ENCODE results near the gene GSTM3. TPM values are rescaled to one million over a fixed set of nuclear protein-coding genes. Genes with fewer than 3 reads are reported as not detected.

GSTM3 gene
- total RNA-seq, 6 donors from 2014 or later, result 4.9 to 23.3 (median 11.2) TPM

- 0 to 26% methylated on average over 1 to 4 of the region's 4 CpGs for WGBS, 2 donors
- H3K27me3 ChIP-seq, result no peaks in the 10 kb centered on the region
- TF ChIP-seq POLR2AphosphoS5 (IDR thresholded peaks at IDR 0.05), result peak; percentile 48 to 71
- no peak for TF ChIP-seq EP300 (IDR thresholded peaks at IDR 0.05)
- TF ChIP-seq CTCF (IDR thresholded peaks at IDR 0.05), result peak; percentile 96 to 99 (median 98)
- TF ChIP-seq POLR2A (IDR thresholded peaks at IDR 0.05), result no peak
These were observed 36.1 kb upstream of the GSTM3 start for GRCh38 chr1:109776911-109777310.

GRCh38 chr1:109776206-109776835 lies 35.5 kb upstream of the GSTM3 start:
- H3K4me3 ChIP-seq, result no peak overlapping the region
- DNase-seq, result no peak
- no peaks in the 10 kb centered on the region for H3K27me3 ChIP-seq
- H3K9me3 ChIP-seq, result no peaks in the 10 kb centered on the region
- no peaks in the 10 kb centered on the region for H3K36me3 ChIP-seq
- ATAC-seq (ENCODE audit: low FRiP score in 2 of 2), result no peak
- H3K27ac ChIP-seq, result no peak overlapping the region
- WGBS, 2 donors, result 87 to 88% methylated on average over 5 to 6 of the region's 6 CpGs
- TF ChIP-seq POLR2AphosphoS5 (IDR thresholded peaks at IDR 0.05), result no peak
- no peak for TF ChIP-seq POLR2A (IDR thresholded peaks at IDR 0.05)
- TF ChIP-seq EP300 (IDR thresholded peaks at IDR 0.05), result no peak
- TF ChIP-seq CTCF (IDR thresholded peaks at IDR 0.05), result no peak
- peaks cover 0 to 8% (median 6%) of the 10 kb centered on the region in 4 donors for H3K4me1 ChIP-seq

More at GRCh38 chr1:109776911-109777310, 36.1 kb upstream of the GSTM3 start:
- no peak overlapping the region for H3K4me3 ChIP-seq
- ATAC-seq (ENCODE audit: low FRiP score in 2 of 2) (peak; percentile 91 to 92), DNase-seq (peak in 1 of 2 donors; percentile 80)
- no peak overlapping the region for H3K27ac ChIP-seq
- peaks cover 0 to 8% (median 6%) of the 10 kb centered on the region in 4 donors for H3K4me1 ChIP-seq
- H3K9me3 ChIP-seq, result no peaks in the 10 kb centered on the region
- no peaks in the 10 kb centered on the region for H3K36me3 ChIP-seq

GRCh38 chr1:109775398-109775797 lies 34.6 kb upstream of the GSTM3 start:
- Histone ChIP-seq H3K4me1 (peaks cover 0 to 8% (median 6%) of the 10 kb centered on the region in 4 donors), H3K27me3 (no peaks in the 10 kb centered on the region), H3K27ac (no peak overlapping the region), H3K4me3 (no peak overlapping the region), H3K9me3 (no peaks in the 10 kb centered on the region), H3K36me3 (no peaks in the 10 kb centered on the region)
- DNase-seq (no peak), ATAC-seq (ENCODE audit: low FRiP score in 2 of 2) (no peak)
- 57 to 60% methylated on average over 1 of the region's 1 CpG for WGBS, 2 donors
- TF ChIP-seq CTCF (IDR thresholded peaks at IDR 0.05), result no peak
- TF ChIP-seq POLR2A (IDR thresholded peaks at IDR 0.05), result no peak
- no peak for TF ChIP-seq POLR2AphosphoS5 (IDR thresholded peaks at IDR 0.05)

- Histone ChIP-seq H3K9me3 (no peaks in the 10 kb centered on the region), H3K4me3 (no peak overlapping the region), H3K36me3 (no peaks in the 10 kb centered on the region), H3K27me3 (no peaks in the 10 kb centered on the region), H3K4me1 (peaks cover 0 to 8% (median 6%) of the 10 kb centered on the region in 4 donors), H3K27ac (no peak overlapping the region)
- no peak for DNase-seq
- WGBS, 2 donors, result 15 to 58% methylated on average over 3 to 6 of the region's 6 CpGs
- ATAC-seq (ENCODE audit: low FRiP score in 2 of 2), result no peak
- TF ChIP-seq CTCF (IDR thresholded peaks at IDR 0.05), result peak in 1 of 6 experiments; percentile 22
- TF ChIP-seq EP300 (IDR thresholded peaks at IDR 0.05), result no peak
These were observed 33.2 kb upstream of the GSTM3 start for GRCh38 chr1:109773900-109774485.

All from upper lobe of left lung (tissue), 6 donors.